Measurements from ENCODE around the gene TEX12.
"Not testable (repeated sequence)": the region's sequence is repeated elsewhere in the genome, so short reads cannot be mapped to it uniquely, and the experiment has no call there.

Gene TEX12, protein sequence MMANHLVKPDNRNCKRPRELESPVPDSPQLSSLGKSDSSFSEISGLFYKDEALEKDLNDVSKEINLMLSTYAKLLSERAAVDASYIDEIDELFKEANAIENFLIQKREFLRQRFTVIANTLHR

GRCh38 chr11:112167145-112167544 is at the start of gene TEX12:
Gene TEX12 (plus strand): TSS chr11:112167372. CDS start chr11:112169269, 1,897 bp downstream.
- DNase-seq: no peak

- DNase-seq: no peak
Observed at GRCh38 chr11:112118176-112118575, 49.0 kb upstream of the TEX12 start.

DNA sequence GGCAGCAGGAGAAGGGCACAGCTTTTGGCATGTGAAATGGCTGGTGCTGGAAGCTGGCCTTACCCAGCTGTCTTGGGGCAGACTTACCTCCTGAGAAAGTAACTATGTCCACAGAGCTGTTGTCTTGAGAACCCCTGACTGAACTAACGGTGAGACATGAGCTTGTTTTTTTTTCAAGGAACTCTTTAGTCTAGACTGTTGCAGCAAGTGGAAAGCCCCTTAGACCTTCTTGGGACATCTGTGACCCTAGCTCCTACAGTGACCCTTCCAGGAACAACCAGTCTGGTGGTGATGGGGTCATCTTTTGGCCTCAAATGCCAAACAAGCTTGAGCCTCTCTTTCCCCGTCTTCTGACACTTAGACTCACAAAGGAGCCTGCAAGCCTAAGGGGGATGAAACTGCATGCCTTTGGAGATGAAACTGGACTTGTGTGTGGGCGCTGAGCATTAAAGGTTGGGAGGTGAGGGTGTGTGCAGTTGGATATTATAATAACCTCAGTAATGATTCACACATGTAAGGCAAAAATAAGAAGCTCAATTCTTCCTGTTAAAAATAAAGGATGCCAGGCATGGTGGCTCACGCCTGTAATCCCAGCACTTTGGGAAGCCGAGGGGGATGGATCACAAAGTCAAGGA is 45.1 kb upstream of the TEX12 start:
- no peak for DNase-seq

GRCh38 chr11:112123129-112123528 is 44.0 kb upstream of the TEX12 start:
- no peak for DNase-seq

DNA sequence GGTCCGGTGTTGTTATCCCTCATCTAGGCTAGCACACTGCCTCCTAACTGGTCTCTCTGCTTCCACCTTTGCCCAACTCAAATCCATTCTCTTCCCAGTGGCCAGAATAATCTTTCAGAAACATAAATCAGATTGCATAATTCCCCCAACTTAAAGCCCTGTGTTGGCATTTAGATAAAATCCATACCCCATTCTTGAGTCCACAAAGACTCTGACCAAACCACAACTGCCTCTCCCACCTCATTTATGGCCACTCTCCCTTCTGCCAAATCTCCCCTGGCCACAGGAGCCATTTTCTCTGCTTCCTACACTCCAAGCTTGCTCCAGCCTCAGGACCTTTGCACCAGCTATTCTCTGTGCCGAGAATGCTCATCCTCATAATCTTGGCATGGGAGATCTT is 40.1 kb upstream of the TEX12 start:
- no peak for DNase-seq

- peak; percentile 25 for DNase-seq
Observed at GRCh38 chr11:112128483-112129121, 38.6 kb upstream of the TEX12 start.

DNA sequence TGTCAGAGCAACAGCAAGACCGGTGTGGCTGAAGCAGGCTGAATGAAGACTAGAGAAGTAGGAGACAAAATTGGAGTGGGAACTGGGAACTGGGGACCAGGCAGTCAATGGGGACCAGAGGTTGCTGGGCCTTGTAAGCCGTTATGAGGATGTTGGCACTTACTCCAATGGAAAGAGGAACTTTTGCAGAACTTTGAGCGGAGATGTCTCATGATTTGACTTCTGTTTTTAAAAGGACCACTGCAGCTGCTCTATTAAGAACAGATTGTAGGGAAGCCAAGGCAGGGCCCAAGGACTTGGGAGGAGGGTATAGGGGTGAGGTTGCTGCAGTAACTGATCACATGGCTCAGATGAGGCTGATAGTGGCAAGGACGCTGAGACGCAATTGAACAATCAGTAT is 37.5 kb upstream of the TEX12 start:
- DNase-seq: no peak

- peak; percentile 31 for DNase-seq
Observed at GRCh38 chr11:112132737-112133136, 34.4 kb upstream of the TEX12 start.

DNA sequence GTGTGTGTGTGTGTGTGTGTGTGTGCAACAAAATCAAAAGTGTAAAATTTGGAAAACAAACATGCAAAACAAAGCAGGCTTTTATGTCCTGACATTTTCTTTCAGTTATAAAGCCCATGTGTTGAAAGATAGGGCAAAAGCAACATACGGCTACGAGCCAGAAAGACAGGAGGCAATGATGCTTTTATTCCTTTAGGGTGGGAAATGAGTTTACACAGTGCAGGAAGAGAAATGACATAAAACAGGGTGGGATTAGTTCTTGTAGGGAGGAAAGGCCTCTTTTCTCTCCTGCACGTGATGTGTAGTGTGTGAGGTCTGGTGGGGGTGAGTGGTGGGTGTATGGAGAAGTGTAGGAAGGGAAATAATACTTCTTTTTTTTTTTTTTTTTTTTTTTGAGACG is 32.7 kb upstream of the TEX12 start:
- no peak for DNase-seq

DNA sequence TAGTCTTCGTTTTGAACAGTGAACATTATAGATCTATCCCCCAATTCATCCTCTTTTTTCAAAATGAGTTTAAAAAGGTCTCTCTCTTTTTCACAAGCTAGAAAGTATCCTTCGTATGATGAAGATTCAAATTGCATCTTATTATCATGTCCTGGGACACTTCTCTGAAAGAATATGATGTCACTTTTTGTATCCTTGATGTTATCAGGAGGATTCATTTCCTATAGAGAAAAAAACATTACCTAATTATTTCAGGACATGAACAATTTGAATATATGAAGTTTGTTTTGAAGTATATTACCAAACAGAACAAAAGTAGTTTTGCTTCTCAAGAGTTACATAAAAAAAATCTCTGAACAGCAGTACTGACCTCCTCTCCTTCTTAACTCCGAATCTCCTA is 23.6 kb upstream of the TEX12 start:
- no peak for DNase-seq

GRCh38 chr11:112150517-112150916 is 16.7 kb upstream of the TEX12 start:
- DNase-seq: no peak

DNA sequence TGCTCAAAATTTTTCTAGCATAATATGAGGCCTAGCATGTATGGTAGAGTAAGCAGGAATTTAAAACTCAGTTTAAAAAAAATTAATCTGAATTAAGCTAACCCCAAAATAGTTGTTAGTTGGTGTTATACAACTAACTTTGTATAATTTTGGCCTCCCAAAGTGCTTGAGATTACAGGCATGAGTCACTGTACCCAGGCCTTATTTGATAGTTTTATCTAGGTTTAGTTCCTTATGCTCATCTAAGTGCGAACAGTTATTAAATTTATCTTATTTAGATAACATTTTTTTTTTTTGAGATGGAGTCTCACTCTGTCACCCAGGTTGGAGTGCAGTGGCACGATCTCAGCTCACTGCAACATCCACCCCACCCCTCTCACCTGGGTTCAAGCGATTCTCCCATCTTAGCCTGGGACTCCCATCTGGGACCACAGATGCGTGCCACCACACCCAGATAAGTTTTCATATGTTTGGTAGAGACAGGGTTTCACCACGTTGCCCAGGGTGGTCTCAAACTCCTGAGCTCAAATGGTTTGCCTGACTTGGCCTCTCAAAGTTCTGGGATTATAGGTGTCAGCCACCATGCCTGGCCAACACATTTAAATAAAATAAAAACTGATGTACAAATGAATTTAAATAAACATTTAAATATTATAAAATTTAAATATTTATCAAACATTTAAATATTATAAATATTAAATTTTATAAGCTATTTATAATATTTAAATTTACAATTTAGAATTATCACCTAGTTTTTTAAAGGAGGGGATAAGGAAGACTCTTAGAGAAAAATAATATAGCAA is 10.8 kb upstream of the TEX12 start:
- DNase-seq: no peak

DNA sequence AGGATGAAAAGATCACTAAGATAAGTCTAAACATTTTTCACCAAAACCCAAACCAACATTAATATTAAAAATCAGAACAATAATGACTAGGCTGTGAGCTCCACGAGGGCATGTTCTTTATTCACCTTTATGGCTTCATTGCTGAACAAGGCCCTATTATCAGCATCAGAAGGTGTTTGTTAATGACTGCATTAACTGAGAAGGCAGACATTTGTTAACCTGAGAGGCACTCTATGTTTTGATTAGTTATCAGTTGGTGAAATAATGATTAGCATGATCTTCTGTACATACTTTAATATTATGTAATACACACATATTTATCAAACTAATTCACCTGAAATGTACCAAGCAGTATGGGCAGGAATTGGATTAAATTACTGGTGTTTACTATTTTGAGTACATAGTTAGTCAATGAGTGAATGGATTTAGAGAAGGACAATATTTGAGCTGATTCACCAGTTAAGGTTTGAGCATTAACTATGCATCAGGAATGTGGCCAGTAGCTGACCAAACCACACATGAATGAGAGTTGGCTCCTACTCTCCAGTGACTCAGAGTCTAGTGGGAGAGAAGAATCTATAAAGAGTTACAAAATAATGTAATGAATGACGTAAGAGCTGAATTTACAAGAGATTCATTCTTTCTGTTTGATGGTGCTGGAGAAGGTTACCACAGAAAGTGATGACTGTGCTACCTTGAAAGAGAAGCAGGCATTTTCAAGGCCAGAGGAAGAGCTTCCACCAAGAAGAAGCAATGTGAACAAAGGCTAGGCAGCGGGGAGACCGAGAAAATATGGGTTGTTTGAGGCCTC is 10.0 kb upstream of the TEX12 start:
- no peak for DNase-seq

- no peak for DNase-seq
Observed at GRCh38 chr11:112159098-112160065, 7.8 kb upstream of the TEX12 start.

DNA sequence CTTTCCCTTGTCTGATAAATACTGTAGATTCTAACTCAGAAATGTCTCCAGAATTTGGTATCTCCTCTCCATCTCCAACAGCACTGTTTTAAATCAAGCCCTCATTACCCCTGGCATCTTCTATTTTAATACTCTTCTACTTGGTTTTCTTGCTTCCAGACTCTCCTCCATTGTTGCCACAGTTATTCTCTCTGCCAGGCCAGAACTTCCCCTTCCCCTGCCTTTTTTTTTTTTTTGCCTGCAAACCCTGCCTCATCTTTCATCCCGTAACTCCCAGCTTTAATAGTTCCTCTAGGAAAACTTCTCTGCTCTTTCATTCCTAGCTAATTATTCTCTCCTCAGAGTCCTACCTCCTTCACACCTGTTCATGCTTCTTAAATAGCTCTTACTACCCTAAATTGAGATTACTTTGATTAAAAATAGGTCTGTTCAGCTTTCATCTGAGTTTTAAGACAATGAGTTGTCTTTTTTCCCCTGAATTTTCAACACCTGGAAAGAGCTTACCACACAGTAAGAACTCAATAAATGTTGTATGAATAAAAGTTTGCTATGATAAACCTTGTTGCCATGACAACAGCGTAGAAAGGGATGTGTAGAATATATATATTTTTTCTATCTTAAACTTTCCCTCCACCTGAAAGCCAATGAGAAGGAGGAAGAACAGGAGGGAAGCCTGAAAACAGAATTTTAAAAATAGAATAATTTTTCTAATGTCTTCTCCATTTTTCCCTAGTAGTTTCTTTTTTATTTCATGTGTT is 6.9 kb upstream of the TEX12 start:
- DNase-seq: no peak

GRCh38 chr11:112161012-112161411 is 6.2 kb upstream of the TEX12 start:
- no peak for DNase-seq

- DNase-seq: not testable (repeated sequence)
Observed at GRCh38 chr11:112162200-112162599, 5.0 kb upstream of the TEX12 start.

- DNase-seq: no peak
Observed at GRCh38 chr11:112162761-112163546, 4.2 kb upstream of the TEX12 start.

- DNase-seq: no peak
Observed at GRCh38 chr11:112163875-112164685, 3.1 kb upstream of the TEX12 start, which contains the start of gene IL18. Gene IL18 (minus strand): TSS chr11:112164094. CDS start chr11:112155053, 9,041 bp downstream.

All from NCI-H146 (cell line).